ENCODE data around the gene VPS35. TPM values are rescaled to one million over a fixed set of nuclear protein-coding genes. Genes with fewer than 3 reads are reported as not detected.

VPS35 gene
- total and polyA plus RNA-seq, 11 donors = 16.7 to 118 (median 84.4) TPM

GRCh38 chr16:46693598-46693997 is 4.6 kb upstream of the VPS35 start:
- H3K9me3 ChIP-seq = no peaks in the 10 kb centered on the region
- H3K27me3 ChIP-seq = no peaks in the 10 kb centered on the region
- no peak for DNase-seq
- peaks cover 0 to 36% (median 15%) of the 10 kb centered on the region in 12 donors for H3K4me1 ChIP-seq
- intact Hi-C loops (cut with DNase I) = loop anchor here in 4 of 10 donors (10.0 kb wide), 3 partner anchors 51 to 111 kb away; partner anchors contain the start of gene MYLK3 (in 2 of the 4)
- WGBS, 4 donors = 84 to 94% (median 92%) methylated on average over 2 of the region's 2 CpGs
- H3K4me3 ChIP-seq = no peak overlapping the region
- H3K36me3 ChIP-seq = no peaks in the 10 kb centered on the region
- H3K27ac ChIP-seq = no peak overlapping the region
- no peak for ATAC-seq
- no peak for TF ChIP-seq CTCF (IDR thresholded peaks at IDR 0.05)
- no peak for TF ChIP-seq POLR2A (IDR thresholded peaks at IDR 0.05)

GRCh38 chr16:46691726-46692125 is 2.7 kb upstream of the VPS35 start:
- TF ChIP-seq POLR2A (IDR thresholded peaks at IDR 0.05) (no peak), CTCF (IDR thresholded peaks at IDR 0.05) (no peak)
- Histone ChIP-seq H3K9me3 (no peaks in the 10 kb centered on the region), H3K36me3 (no peaks in the 10 kb centered on the region), H3K4me1 (peaks cover 0 to 45% (median 28%) of the 10 kb centered on the region in 12 donors), H3K4me3 (no peak overlapping the region), H3K27ac (no peak overlapping the region), H3K27me3 (no peaks in the 10 kb centered on the region)
- intact Hi-C loops (cut with DNase I) = loop anchor here in 4 of 10 donors (10.0 kb wide), 3 partner anchors 53 to 113 kb away; partner anchors contain the start of gene MYLK3 (in 2 of the 4)
- ATAC-seq (no peak), DNase-seq (no peak)
- WGBS, 4 donors = 58 to 68% (median 62%) methylated on average over 4 of the region's 4 CpGs

GRCh38 chr16:46690281-46691178 is 1.6 kb upstream of the VPS35 start:
- intact Hi-C loops (cut with DNase I) = loop anchor here in 4 of 10 donors (10.0 kb wide), 3 partner anchors 54 to 114 kb away; partner anchors contain the start of gene MYLK3 (in 2 of the 4)
- Histone ChIP-seq H3K27ac (peak overlapping the region in 10 of 12 donors; percentile 0 to 97 (median 92)), H3K4me1 (peaks cover 0 to 50% (median 29%) of the 10 kb centered on the region in 12 donors), H3K27me3 (no peaks in the 10 kb centered on the region), H3K4me3 (peak overlapping the region in 11 of 12 donors; percentile 73 to 97 (median 87)), H3K36me3 (no peaks in the 10 kb centered on the region), H3K9me3 (no peaks in the 10 kb centered on the region)
- 12 to 15% (median 15%) methylated on average over 21 of the region's 21 CpGs for WGBS, 4 donors
- ATAC-seq = no peak
- TF ChIP-seq CTCF (IDR thresholded peaks at IDR 0.05) (no peak), POLR2A (IDR thresholded peaks at IDR 0.05) (no peak)
- DNase-seq = no peak

Measured in heart left ventricle (tissue), 16 donors.